Coronary artery (tissue), 2 donors: ENCODE data around the gene ADTRP.

ENCODE experiments used
- DNase-seq: peaks from one replicate; pipeline ENCODE4 v3.0.0-alpha.2; 2017; ENCODE audit warnings: low spot score
- H3K27ac ChIP-seq, 2 donors: fragments of 200-600 bp; sonication (generic); one replicate each; pipeline ENCODE4 v1.5.1; 2016 to 2019
- H3K4me3 ChIP-seq: fragments of 200-600 bp; sonication (generic); 2 replicates; pipeline ENCODE4 v1.5.1; 2016; ENCODE audit warnings: mild to moderate bottlenecking, moderate library complexity
- TF ChIP-seq, protein P1 (sequence below): fragments of 200-600 bp; sonication (generic); IDR thresholded peaks from one replicate; pipeline ENCODE4 v1.5.1; 2019; ENCODE audit warnings: antibody characterized with exemption

The ADTRP gene

GRCh38 chr6:11738234-11738633 lies 40.4 kb downstream of the ADTRP start:
- H3K4me3 ChIP-seq, result no peak overlapping the region
- DNase-seq, result no peak
- TF ChIP-seq, protein P1, sequence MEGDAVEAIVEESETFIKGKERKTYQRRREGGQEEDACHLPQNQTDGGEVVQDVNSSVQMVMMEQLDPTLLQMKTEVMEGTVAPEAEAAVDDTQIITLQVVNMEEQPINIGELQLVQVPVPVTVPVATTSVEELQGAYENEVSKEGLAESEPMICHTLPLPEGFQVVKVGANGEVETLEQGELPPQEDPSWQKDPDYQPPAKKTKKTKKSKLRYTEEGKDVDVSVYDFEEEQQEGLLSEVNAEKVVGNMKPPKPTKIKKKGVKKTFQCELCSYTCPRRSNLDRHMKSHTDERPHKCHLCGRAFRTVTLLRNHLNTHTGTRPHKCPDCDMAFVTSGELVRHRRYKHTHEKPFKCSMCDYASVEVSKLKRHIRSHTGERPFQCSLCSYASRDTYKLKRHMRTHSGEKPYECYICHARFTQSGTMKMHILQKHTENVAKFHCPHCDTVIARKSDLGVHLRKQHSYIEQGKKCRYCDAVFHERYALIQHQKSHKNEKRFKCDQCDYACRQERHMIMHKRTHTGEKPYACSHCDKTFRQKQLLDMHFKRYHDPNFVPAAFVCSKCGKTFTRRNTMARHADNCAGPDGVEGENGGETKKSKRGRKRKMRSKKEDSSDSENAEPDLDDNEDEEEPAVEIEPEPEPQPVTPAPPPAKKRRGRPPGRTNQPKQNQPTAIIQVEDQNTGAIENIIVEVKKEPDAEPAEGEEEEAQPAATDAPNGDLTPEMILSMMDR, result no peak
- H3K27ac ChIP-seq, result no peak overlapping the region

- no peak overlapping the region for H3K4me3 ChIP-seq
- no peak for DNase-seq
- no peak overlapping the region for H3K27ac ChIP-seq
- TF ChIP-seq, protein P1, result no peak
Measured at GRCh38 chr6:11736601-11737000, 42.0 kb downstream of the ADTRP start.

GRCh38 chr6:11734861-11735613 lies 43.6 kb downstream of the ADTRP start:
- no peak overlapping the region for H3K4me3 ChIP-seq
- no peak for DNase-seq
- H3K27ac ChIP-seq, result no peak overlapping the region
- TF ChIP-seq, protein P1, result no peak

GRCh38 chr6:11732036-11732631 lies 46.5 kb downstream of the ADTRP start:
- TF ChIP-seq, protein P1, result no peak
- H3K27ac ChIP-seq, result peak overlapping the region; percentile 62 to 85
- peak overlapping the region; percentile 30 for H3K4me3 ChIP-seq
- peak; percentile 92 for DNase-seq

DNA sequence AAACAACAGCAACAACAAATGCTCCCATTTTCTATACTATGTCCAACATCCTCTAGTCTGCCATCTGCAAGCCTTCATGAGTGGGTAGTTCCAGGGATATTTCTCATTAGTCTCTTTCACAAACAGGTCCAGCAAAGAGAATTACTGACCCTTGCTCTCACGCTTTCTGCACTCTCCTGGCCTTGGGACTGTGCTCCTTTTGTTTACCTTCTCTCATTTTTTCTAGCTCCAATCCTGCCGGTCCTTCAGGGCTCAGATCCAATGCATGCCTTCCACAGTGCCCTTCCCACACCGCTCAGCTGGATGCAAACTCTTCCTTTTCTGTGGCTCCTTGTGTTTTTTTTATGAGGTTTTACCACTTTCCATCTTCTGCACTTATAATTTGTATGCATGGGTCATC lies 47.2 kb downstream of the ADTRP start:
- DNase-seq, result no peak
- Histone ChIP-seq H3K27ac (peak overlapping the region; percentile 62 to 85), H3K4me3 (peak overlapping the region; percentile 30)
- TF ChIP-seq, protein P1, result no peak

DNA sequence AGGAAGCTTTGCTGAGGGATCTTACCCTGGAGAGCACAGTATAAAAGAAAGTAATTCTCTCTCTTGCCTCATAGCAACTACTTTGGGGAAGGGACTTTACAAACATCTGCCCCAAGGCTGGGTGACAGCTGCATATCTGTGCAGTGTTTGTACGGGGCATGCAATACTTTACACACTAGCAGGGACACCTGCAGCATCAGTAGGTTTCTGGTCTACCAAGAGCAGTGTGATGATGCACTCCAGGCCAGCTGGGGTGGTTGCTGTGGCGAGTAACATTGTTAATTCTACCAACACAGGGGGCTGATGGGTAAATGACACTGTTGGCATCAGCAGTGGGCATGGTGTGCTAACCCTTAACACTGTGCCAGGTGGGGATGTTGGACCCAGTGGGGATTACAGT lies 48.0 kb downstream of the ADTRP start:
- Histone ChIP-seq H3K27ac (no peak overlapping the region), H3K4me3 (no peak overlapping the region)
- no peak for DNase-seq
- TF ChIP-seq, protein P1, result no peak

- no peak for DNase-seq
- Histone ChIP-seq H3K27ac (no peak overlapping the region), H3K4me3 (no peak overlapping the region)
- TF ChIP-seq, protein P1, result no peak
Measured at GRCh38 chr6:11729076-11729475, 49.5 kb downstream of the ADTRP start.
